ENCODE measurements around the gene ANKRD24.
"Not testable (repeated sequence)": the region's sequence is repeated elsewhere in the genome, so short reads cannot be mapped to it uniquely, and the experiment has no call there.

Gene ANKRD24

DNA sequence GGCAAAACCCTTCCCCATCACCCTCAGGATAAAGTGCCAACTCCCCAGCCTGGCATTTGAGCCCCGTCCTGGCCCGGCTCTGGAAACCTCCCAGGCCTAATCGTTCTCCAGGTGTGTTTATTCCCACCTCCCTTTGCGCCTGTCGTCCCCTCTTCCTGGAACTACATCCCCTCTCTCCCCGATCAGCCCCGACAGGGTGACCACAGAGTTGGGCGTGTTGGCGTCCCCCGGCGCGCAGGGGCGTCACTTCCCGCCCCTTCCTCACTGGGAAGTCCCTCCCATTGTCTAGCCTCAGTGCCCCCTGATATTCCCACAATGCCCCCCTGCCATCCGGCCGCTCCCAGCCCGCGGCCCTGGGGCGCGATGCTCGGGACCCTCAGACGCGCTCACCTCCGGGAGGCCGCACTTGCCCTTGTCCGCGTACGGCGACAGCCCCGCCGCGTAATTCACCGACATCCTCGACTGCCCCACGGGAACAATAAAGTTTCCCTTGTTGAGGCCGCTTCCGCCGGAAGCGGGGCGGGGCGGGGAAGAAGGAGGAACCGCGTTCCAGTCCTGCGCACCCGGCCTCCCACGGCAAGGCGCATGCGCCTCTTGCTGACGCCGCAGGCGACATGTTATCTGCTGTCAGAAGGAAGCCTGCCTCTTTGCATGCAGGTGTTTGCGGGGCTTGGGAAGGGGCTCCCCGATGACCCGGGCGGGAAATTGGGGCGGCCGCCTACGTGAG, at the start of gene ANKRD24, which contains the start of gene SIRT6:
ANKRD24 (plus strand) TSS at position 606 of the 727 bp plus-strand sequence. CDS start 3,737 bp downstream, outside the sequence.
SIRT6 (minus strand) TSS at position 480 of the 727 bp plus-strand sequence; CDS start at position 456, 24 bp downstream.
- TF ChIP-seq POLR2A (IDR thresholded peaks at IDR 0.05; ENCODE audit: low read depth, low read length), result peak; percentile 79
- DNase-seq (ENCODE audit: insufficient read length, low spot score), result peak; percentile 96
- no peak for FAIRE-seq

DNA sequence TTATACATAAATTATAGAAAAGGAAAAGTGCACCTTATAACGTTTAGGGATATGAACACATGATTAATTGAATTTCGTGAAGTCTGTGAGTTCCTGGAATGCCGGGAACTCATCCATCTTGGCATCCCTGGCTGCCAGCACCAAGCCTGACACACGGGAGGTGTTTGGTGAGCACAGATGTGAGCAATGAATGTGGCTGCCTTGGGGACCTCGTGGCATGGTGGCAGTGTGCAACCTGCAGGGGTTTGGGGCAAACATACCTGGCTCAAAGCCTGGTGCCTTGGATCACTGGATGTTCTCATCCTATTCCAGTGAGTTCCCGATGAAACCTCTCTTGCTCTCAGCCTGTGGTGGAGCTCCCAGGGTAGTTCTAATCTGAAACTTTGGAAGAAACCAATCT, 48.1 kb upstream of the ANKRD24 start:
- no peak for TF ChIP-seq POLR2A (IDR thresholded peaks at IDR 0.05; ENCODE audit: low read depth, low read length)
- FAIRE-seq (no peak), DNase-seq (ENCODE audit: insufficient read length, low spot score) (no peak)

DNA sequence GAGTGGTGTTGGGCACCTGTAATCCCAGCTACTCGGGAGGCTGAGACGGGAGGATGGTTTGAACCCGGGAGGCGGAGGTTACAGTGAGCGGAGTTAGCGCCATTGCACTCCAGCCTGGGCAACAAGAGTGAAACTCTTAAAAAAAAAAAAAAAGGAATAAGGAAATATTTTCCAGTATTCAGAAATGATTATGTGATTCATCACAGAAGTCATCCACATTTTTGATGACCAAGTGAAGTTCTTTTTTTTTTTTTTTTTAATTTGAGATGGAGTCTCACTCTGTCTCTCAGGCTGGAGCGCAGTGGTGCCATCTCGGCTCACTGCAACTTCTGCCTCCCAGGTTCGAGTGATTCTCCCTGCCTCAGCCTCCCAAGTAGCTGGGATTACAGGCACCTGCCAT, 47.1 kb upstream of the ANKRD24 start:
- DNase-seq (ENCODE audit: insufficient read length, low spot score); FAIRE-seq: not testable (repeated sequence)

- DNase-seq (ENCODE audit: insufficient read length, low spot score), result no peak
- FAIRE-seq, result no peak
- TF ChIP-seq POLR2A (IDR thresholded peaks at IDR 0.05; ENCODE audit: low read depth, low read length), result no peak
Observed at GRCh38 chr19:4136680-4137088, 45.8 kb upstream of the ANKRD24 start.

- FAIRE-seq, result no peak
- no peak for DNase-seq (ENCODE audit: insufficient read length, low spot score)
- no peak for TF ChIP-seq POLR2A (IDR thresholded peaks at IDR 0.05; ENCODE audit: low read depth, low read length)
Observed at GRCh38 chr19:4138445-4138844, 44.0 kb upstream of the ANKRD24 start.

DNA sequence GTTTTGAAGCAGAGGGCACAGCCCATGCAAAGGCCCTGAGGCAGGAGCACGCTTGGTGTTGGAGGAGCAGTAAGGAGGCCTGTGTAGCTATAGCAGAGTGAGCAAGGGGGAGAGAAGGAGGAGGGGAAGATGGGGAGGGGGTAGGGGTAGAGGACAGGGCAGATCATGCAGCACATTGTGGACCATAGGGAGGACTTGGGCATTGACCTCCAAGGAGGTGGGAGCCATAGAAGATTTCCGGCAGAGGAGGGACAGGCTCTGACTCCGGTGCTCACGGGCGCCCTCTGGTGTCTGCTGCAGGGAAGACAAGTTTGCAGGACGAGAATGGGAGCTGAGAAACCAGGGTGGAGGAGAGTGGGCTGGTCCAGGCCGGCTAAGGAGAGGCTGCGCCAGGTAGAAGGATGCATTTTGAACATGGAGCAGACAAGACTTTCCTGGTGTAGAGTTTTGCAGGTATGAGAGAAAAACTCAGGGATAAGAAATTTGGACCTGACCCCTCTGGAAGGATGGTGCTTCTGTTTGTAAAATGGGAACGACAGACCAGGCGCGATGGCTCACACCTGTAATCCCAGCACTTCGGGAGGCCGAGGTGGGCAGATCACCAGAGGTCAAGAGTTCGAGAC, 42.8 kb upstream of the ANKRD24 start:
- DNase-seq (ENCODE audit: insufficient read length, low spot score) (peak; percentile 65), FAIRE-seq (no peak)
- TF ChIP-seq POLR2A (IDR thresholded peaks at IDR 0.05; ENCODE audit: low read depth, low read length), result no peak

DNA sequence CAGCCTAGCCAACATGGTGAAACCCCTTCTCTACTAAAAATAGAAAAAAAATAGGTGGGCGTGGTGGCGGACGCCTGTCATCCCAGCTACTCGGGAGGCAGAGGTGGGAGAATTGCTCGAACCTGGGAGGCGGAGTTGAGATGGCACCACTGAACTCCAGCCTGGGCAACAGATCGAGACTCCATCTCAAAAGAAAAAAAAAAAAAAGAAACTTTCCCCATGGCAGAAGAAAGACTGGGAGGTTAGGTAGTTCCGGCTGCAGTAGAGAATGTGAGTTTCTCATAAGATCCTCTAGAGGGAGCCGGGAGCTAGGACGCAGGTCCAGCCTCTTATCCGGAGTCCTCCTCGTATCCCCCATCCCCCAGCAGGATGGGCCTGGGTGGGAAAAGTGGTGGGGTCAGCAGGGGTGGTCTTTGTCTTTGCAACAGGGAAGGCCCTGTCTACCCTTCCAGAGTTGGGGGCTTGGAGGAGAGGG, 42.2 kb upstream of the ANKRD24 start:
- no peak for TF ChIP-seq POLR2A (IDR thresholded peaks at IDR 0.05; ENCODE audit: low read depth, low read length)
- DNase-seq (ENCODE audit: insufficient read length, low spot score) (peak; percentile 86), FAIRE-seq (no peak)

DNA sequence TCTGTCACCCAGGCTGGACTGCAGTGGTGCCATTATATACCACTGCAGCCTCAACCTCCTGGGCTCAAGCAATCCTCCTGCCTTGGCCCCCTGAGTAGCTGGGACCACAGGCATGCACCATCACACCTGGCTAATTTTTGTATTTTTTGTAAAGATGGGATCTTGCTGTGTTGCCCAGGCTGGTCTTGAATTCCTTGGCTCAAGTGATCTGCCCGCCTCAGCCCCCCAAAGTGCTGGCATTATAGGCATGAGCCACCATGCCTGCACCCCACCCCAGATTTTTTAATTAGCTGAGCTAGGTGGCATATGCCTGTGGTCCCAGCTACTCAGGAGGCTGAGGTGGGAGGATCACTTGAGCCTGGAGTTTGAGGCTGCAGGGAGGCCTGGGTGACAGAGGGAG, 39.6 kb upstream of the ANKRD24 start:
- FAIRE-seq; DNase-seq (ENCODE audit: insufficient read length, low spot score): not testable (repeated sequence)

- peak; percentile 72 for DNase-seq (ENCODE audit: insufficient read length, low spot score)
- FAIRE-seq, result no peak
- no peak for TF ChIP-seq POLR2A (IDR thresholded peaks at IDR 0.05; ENCODE audit: low read depth, low read length)
Observed at GRCh38 chr19:4144666-4145249, 37.7 kb upstream of the ANKRD24 start.

GRCh38 chr19:4149518-4150288, 32.8 kb upstream of the ANKRD24 start:
- TF ChIP-seq POLR2A (IDR thresholded peaks at IDR 0.05; ENCODE audit: low read depth, low read length), result no peak
- DNase-seq (ENCODE audit: insufficient read length, low spot score) (no peak), FAIRE-seq (no peak)

DNA sequence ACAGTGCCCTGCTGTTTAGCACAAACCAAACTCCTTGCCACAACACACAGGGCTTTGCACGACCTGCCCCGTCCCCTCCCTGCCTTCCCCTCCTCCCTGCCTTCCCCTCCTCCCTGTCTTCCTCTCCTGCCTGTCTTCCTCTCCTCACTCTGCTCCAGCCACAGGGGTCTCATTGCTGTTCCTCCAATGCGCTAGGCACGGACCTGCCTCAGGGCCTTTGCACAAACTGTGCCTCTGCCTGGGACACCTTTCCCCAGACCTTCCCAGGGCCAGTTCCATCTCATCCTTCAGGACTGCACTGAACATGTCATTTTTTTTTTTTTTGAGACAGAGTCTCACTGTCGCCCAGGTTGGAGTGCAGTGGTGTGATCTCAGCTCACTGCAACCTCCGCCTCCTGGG, 30.9 kb upstream of the ANKRD24 start:
- no peak for TF ChIP-seq POLR2A (IDR thresholded peaks at IDR 0.05; ENCODE audit: low read depth, low read length)
- FAIRE-seq, result no peak
- no peak for DNase-seq (ENCODE audit: insufficient read length, low spot score)

DNA sequence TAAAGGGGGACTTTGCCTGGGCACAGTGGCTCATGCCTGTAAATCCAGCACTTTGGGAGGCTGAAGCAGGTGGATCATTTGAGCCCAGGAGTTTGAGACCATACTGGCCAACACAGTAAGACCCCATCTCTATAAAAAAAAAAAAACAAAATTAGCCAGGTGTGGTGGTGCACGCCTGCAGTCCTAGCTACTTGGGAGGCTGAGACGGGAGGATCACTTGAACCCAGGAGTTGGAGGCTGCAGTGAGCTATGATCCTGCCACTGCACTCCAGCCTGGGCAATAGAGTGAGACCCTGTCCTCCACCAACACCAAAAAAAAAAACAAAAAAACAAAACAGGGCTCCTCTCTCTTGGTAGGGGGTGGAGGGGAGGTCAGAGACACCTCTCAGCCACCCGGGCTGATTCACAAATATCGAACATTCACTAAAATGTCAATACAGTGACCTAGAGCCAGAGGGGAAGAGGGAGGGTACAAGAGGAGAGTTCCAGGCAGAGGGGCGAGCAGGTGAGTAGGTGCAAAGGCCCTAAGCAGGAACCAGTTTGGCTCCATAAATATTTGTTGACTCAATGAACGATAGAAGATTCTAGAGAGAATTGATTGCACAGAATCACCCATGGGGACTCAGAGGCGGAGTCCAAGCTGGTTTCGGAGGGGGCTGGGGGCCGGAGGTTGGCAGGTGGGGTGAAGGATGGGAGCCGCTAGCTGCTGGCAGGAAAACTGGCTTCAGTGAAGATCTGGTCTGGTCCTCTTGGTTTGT, 30.1 kb upstream of the ANKRD24 start:
- no peak for TF ChIP-seq POLR2A (IDR thresholded peaks at IDR 0.05; ENCODE audit: low read depth, low read length)
- FAIRE-seq (no peak), DNase-seq (ENCODE audit: insufficient read length, low spot score) (no peak)

- no peak for TF ChIP-seq POLR2A (IDR thresholded peaks at IDR 0.05; ENCODE audit: low read depth, low read length)
- FAIRE-seq, result no peak
Observed at GRCh38 chr19:4154571-4155312, 27.7 kb upstream of the ANKRD24 start.

More at GRCh38 chr19:4154571-4155312, 27.7 kb upstream of the ANKRD24 start:
- no peak for DNase-seq (ENCODE audit: insufficient read length, low spot score)
